ENCODE results near the gene WIF1. TPM values are rescaled to one million over a fixed set of nuclear protein-coding genes. Genes with fewer than 3 reads are reported as not detected.

The WIF1 gene
- total and polyA plus RNA-seq, 2 of the 8 experiments (the other 6 are each of a cell fraction or from before 2014, with no cell fraction given) = 1.8 to 9.1 TPM

DNA sequence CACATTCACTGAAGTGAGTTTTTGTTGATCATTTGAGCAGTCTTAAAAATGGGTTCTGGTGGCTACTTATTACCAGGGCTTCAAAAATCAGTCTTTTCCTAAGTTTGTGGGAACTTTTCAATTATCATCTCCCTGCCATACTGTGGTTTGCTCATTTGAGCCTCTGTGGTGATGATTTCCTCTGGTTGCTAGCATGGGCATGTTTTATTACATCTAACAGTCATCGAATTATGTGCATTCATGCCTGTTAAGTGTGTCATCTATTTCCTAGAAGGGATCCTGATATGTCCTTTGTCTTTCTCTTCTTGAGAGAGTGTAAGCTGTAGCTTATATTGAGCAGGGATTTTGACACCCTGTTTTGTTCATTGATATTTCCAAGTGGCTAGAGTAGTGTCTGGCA lies 116.8 kb downstream of the WIF1 start:
- Histone ChIP-seq H2BK120ac (replicated peaks; ENCODE audit: low read depth, low read length) (no peak overlapping the region), H2AFZ (ENCODE audit: low read length) (no peak overlapping the region), H3K79me2 (ENCODE audit: control insufficient read depth in 1 of 2, insufficient read depth in 2 of 2, low read length in 2 of 2) (no peaks in the 10 kb centered on the region), H4K8ac (ENCODE audit: extremely low read depth, insufficient read depth, low read length) (no peak overlapping the region), H3K23ac (ENCODE audit: insufficient read length) (no peak overlapping the region), H3K79me1 (ENCODE audit: low read depth, low read length) (no peaks in the 10 kb centered on the region), H4K5ac (ENCODE audit: insufficient read length, low read depth, low read length) (no peak overlapping the region), H3K18ac (ENCODE audit: extremely low read depth, low read length) (no peak overlapping the region), H2AK5ac (ENCODE audit: low read depth, low read length) (no peak overlapping the region), H2BK12ac (ENCODE audit: low read depth, low read length) (no peak overlapping the region), H4K91ac (replicated peaks; ENCODE audit: insufficient read length, low read length) (no peak overlapping the region), H3K4me2 (ENCODE audit: insufficient read depth in 1 of 2, low read depth in 2 of 2, low read length in 2 of 2) (no peak overlapping the region), H3K4ac (replicated peaks; ENCODE audit: insufficient read length, low read depth, low read length) (no peak overlapping the region), H3K27me3 (replicated peaks in 1 of 4; ENCODE audit: control insufficient read depth in 3 of 4, extremely low read depth in 1 of 4, insufficient read depth in 3 of 4, low read length in 3 of 4) (no peaks in the 10 kb centered on the region), H3K4me1 (replicated peaks in 1 of 4; ENCODE audit: control insufficient read depth in 3 of 4, insufficient read depth in 4 of 4, low read length in 3 of 4) (peaks cover 0 to 6% (median 4%) of the 10 kb centered on the region in 4 experiments; a peak in 4 of 7 replicates), H4K20me1 (replicated peaks in 1 of 2; ENCODE audit: control insufficient read depth in 1 of 2, insufficient read depth in 2 of 2, low read length in 2 of 2) (no peaks in the 10 kb centered on the region), H3K36me3 (ENCODE audit: control insufficient read depth in 2 of 4, insufficient read depth in 4 of 4, low read length in 3 of 4) (no peaks in the 10 kb centered on the region), H3K56ac (replicated peaks; ENCODE audit: insufficient read length, low read depth, low read length) (no peak overlapping the region), H3K27ac (ENCODE audit: low read depth, low read length) (no peak overlapping the region), H2BK15ac (ENCODE audit: low read length) (no peak overlapping the region), H2BK5ac (ENCODE audit: low read depth, low read length) (no peak overlapping the region), H3K9me3 (ENCODE audit: insufficient read depth in 2 of 2, low read depth in 1 of 2, low read length in 1 of 2) (no peaks in the 10 kb centered on the region), H3K9ac (replicated peaks in 1 of 4; ENCODE audit: extremely low read depth in 1 of 4, low read depth in 3 of 4, low read length in 3 of 4) (no peak overlapping the region), H3K23me2 (ENCODE audit: low read depth, low read length) (no peaks in the 10 kb centered on the region; the same call in 1 of the 2 replicates), H2BK20ac (ENCODE audit: low read length) (no peak overlapping the region), H3K14ac (ENCODE audit: insufficient read length) (no peak overlapping the region), H3K4me3 (ENCODE audit: extremely low read depth in 1 of 4, insufficient read depth in 2 of 4, low read depth in 3 of 4, low read length in 4 of 4) (no peak overlapping the region)
- no peak for FAIRE-seq
- ChIA-PET POLR2A (ENCODE audit: partially characterized antibody) (no interaction called here), CTCF (ENCODE audit: partially characterized antibody) (no interaction called here)
- WGBS, 2 experiments (ENCODE audit: extremely low coverage in 1 of 2, insufficient coverage in 1 of 2, insufficient read length in 1 of 2, insufficient replicate concordance in 2 of 2, low coverage in 1 of 2, low lambda C conversion rate in 2 of 2, missing lambda C conversion rate in 1 of 2) = 79% methylated on average over 1 of the region's 1 CpG; no CpG with 5 or more reads in 1 of the 2 experiments
- DNase-seq (ENCODE audit: low read depth in 1 of 2, low spot score in 2 of 2) = no peak
- TF ChIP-seq ASH2L (IDR thresholded peaks at IDR 0.05; ENCODE audit: low read length) = no peak

Measured in H1 (cell line).